Measurements from ENCODE around the gene CFAP20.
"Not testable (repeated sequence)": the region's sequence is repeated elsewhere in the genome, so short reads cannot be mapped to it uniquely, and the experiment has no call there.

Gene CFAP20

DNA sequence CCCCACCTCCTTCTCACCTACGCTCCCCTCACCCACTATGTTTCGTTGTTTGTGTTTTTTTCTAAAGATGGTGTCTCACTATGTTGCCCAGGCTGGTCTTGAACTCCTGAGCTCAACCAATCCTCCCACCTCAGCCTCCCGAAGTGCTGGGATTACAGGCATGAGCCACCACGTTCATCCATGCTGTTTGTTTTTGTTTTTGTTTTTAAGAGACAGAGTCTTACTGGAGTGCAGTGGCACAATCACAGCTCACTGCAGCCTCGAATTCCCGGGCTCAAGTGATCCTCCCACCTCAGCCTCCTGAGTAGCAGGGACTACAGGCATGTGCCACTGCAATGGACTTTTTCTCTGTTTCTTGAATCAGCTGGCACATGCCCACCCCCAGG, 33.6 kb downstream of the CFAP20 start:
- not testable (repeated sequence) for DNase-seq

- DNase-seq = no peak
Observed at GRCh38 chr16:58094791-58095574, 34.2 kb downstream of the CFAP20 start.

- DNase-seq = no peak
Observed at GRCh38 chr16:58094026-58094425, 35.2 kb downstream of the CFAP20 start.

DNA sequence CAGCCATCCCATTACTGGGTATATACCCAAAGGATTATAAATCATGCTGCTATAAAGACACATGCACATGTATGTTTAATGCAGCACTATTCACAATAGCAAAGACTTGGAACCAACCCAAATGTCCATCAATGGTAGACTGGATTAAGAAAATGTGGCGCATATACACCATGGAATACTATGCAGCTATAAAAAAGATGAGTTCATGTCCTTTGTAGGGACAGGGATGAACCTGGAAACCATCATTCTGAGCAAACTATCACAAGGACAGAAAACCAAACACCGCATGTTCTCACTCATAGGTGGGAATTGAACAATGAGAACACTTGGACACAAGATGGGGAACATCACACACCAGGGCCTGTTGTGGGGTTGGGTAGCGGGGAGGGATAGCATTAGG, 38.8 kb downstream of the CFAP20 start:
- not testable (repeated sequence) for DNase-seq

DNA sequence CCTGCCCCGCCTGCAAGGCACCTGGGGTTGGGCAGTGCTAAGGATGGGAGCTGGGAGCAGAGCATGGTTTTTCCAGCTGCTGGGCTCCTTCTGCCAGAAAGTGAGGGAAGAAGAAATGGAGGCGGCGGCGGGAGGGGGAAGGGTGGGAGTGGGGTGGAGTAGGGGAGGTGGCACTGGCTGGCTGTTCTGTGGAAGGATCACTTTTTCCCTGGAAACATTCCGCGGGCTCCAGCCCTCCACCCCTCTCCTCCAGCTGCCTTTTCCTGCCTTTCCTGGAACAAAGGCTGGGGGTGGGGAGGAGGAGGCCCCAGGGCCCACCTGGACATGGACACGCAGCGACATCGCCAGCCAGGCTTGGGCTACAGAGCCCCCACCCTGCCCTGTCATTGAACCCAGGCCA, 41.1 kb downstream of the CFAP20 start:
- no peak for DNase-seq

- no peak for DNase-seq
Observed at GRCh38 chr16:58087209-58087913, 41.8 kb downstream of the CFAP20 start.

DNA sequence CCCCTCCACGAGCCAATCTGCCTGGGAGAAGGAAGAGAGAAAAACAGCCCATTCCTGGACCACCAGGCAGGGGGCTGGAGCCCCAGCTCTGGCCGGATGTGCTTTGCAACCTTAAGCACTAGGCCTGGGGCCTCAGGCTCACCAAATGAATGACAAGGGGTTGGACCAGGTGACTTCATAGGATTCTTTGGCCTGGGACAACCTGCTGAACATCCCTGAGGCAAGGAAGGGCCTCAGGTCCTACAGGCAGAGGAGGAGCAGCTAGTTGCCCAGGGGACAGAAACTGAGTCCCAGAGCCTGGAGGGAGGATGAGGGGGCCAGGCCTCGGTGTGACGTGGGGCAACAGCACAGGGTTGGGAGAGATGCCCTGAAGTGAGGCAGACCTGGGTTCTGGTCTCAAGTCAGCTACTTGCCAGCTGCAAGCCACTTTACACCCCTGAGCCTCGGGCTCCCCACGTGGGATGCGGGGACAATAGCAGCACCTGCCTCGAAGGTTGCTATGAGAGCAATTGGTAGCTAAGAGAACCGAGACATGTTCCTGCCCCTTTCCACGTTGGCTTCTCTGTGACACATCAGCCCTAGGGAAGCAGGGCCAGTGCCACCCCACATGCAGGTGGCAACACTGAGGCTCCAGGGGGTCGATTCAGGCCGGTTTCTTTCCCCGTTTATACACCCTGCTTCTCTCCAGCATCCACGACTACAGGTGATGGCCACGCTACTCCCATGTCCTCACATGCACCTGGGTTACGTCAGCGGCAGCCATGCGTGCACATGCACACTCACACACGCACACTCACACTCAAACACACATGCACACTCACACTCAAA, 42.6 kb downstream of the CFAP20 start:
- DNase-seq = no peak

- no peak for DNase-seq
Observed at GRCh38 chr16:58085584-58086251, 43.5 kb downstream of the CFAP20 start.

GRCh38 chr16:58085171-58085570, 44.0 kb downstream of the CFAP20 start:
- DNase-seq = no peak

DNA sequence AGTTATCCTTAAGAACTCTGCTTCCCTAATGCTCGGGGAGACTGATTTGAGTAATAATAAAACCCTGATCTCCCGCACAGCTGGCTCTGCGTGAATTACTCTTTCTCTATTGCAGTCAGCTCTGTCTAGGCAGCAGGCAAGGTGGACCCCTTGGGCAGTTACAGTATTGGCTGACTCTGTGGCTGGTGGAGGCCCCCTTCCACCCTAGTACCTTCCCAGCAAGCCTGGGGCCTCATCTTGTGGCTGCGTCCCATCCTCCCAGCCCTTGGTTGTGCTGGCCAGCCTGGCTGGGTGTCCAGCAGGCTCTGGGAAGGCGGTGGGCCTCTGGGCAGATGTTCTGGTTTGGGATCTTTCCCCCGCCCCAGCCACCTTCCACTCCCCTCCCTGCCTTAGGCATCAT, 44.5 kb downstream of the CFAP20 start:
- DNase-seq = no peak

- DNase-seq = no peak
Observed at GRCh38 chr16:58082381-58082780, 46.8 kb downstream of the CFAP20 start.

DNA sequence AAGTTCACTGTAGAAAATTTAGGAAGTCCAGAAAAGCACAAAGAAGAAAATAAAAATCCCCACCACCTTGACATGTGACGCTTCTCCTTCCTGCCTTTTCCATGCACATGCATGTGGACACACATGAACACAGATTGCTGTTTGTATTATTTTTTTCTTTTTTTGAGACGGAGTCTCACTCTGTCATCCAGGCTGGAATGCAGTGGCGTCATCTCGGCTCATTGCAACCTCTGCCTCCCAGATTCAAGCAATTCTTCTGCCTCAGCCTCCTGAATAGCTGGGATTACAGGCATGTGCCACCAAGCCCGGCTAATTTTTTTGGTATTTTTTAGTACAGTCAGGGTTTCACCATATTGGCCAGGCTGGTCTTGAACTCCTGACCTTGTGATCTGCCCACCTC, 48.5 kb downstream of the CFAP20 start:
- DNase-seq = not testable (repeated sequence)

DNA sequence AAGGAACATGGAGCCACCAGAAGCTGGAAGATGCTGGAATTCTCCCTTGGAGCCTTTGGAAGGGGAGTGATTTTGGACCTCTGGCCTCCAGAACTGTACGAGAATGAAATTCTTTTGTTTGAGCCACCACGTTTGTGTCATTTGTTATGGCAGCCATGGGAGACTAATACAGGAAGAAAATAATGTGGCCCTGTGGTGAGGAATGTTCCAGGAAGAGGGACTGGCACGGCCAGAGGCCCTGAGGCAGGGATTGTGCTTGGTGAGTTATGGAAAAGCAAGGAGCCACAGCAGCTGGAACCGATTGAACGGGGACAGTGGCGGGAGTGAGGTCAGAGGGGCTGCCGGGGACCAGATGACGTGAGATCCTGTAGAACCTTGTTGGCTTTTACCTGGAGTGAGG, 51.4 kb downstream of the CFAP20 start:
- no peak for DNase-seq

DNA sequence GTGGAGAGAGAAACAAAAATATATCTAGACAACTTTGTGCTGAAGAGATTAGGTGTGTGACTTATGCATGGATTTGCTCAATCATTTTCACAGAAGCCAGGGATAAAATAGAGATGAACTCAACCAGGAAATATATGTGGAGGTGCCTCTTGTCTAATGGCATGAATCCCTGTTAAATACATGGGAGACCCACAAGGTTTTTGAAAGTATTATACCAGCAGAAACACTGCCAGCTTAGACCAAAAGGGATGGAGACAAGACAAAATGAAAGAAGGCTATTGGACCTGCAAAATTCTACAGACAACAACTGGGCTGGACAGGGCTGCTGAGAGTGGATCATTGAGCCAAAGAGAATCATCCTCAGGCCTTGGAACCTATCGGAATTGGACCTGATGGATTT, 52.7 kb downstream of the CFAP20 start:
- DNase-seq = no peak

GRCh38 chr16:58074657-58075056, 54.5 kb downstream of the CFAP20 start:
- DNase-seq = no peak

DNA sequence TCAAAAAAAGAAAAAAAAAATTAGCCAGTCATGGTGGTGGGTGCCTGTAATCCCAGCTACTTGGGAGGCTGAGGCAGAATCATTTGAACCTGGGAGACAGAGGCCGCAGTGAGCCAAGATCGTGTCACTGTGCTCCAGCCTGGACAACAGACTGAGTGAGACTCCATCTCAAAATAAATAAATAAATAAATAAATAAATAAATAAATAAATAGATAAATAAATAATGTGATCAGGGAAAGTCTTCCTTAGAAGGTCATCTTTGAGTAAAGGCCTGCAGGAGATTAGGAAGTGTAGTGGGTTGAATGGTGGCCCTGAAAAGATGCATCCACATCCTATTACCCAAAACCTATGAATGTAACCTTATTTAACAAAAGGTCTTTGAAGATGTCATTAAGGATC, 56.1 kb downstream of the CFAP20 start:
- DNase-seq = not testable (repeated sequence)

- DNase-seq = not testable (repeated sequence)
Observed at GRCh38 chr16:58072134-58072533, 57.0 kb downstream of the CFAP20 start.

DNA sequence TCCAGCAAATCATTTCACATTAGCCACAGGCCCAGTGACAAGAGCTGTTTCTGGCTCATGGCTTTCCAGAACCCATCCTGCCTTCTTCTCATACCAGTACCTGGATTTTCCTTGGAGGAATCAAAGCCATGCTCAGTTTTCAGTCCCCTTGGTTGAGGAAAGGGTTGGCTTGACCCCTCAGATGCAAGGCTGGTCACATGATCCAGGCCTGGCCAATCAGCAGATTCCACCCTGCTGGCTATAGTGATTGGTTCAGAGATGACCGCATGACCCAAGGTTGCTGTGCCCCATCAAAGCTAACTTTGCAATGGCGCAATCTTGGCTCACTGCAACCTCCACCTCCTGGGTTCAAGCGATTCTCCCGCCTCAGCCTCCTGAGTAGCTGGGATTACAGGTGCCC, 58.6 kb downstream of the CFAP20 start:
- no peak for DNase-seq

Data from hematopoietic multipotent progenitor cell treated with erythropoietin and hydrocortisone succinate and interleukin-3 and kit ligand, for 8 days (in vitro differentiated cells).